NCI-H2107 treated with DMSO at 0.1 percent for 48 hours (cell line): ENCODE results near the gene SLC43A3.
"Not testable (repeated sequence)": the region's sequence is repeated elsewhere in the genome, so short reads cannot be mapped to it uniquely, and the experiment has no call there.

Experiments used
- DNase-seq: peaks from one replicate; lab custom pipeline; 2025; ENCODE audit not compliant: unreplicated experiment; lab: John Stamatoyannopoulos, UW

SLC43A3 gene

DNA sequence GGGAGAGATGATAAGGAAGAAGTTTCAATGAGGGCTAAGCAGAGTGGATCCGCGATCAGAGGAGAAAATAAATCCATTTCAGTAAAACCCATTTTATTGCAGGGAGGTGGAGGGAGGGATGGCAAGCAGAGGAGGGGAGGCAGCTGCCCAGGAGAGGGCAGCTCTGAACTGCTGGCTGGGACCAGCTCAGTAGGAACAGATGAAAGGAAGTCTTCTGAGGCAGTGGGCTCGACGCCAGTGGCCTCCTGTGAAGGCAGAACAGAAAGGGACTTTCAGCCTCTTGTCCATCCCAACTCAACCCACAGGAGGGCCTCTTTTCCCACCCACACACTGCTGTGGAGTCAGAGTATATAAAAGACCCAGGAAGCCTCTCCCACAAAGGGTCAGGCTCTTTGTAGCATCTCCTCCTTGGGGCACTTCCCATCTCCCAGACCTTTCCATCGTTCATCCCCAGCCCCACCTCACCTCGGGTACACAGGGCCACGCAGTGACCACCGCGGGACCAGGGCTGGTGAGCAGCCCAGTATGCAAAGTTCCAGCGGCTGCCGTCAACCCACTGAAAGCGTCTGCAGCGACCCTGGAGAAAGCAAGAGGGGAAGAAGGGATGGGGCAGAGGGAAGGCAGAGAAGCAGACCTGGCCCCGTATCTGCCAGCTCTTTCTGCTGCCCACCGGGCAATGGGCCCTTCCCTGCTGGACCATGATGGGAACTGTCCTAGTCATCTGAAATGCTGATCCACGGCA is 39.5 kb downstream of the SLC43A3 start:
- DNase-seq, result no peak

DNA sequence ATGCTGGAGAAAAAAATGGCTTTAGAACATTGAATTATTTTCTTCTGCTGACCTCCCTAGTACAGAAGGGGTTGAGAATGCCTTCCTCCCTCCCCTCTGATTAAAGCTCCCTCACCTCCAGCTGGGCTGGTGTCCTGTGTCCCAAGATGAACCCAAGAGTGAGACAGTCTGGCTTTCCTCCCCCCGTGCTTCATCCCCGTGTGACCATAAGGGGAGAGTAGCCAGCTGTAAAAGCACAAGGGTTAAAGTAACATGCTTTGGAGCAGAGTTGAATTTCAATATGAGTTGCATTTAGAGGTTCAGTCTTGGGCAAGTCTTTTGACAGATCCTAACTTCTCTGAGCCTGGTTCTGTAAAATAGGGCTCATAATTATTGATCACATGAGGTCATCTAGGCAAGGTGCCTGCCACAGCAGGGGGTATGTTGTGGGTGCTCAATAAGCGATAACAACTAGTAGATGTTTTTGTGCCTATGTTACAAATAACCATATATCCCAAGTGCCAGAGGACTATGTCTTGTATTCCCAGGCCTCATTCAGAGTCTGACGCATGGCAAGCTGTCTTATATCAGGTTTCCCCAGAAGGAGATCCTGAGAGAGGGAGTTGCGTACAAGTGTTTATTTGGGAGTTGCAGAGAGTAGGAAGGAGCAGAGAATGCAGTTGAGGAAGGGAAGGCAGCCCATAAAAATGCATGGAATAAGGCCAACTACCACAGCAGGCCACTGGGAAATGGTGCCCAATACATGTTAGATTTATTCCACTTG is 40.6 kb downstream of the SLC43A3 start:
- no peak for DNase-seq

DNA sequence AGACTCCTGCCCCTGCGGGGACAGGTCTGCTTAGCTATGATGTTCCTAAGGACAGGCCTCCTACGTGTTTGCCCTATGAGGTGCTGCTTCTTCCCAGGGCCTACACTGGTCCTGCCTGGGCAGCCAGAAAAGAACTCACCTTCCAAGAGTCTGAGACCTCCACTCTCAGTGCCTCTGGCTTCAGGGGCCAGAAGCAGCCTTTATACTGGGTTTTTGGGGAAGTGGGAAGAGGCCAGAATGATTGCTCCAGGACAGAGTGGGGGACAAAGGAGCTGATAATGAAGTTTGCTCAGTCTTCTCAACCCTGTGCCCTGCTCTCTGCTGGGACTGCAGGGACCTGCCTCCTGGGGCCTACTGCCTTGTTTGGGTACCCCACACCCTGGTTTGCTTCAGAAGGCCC is 45.9 kb downstream of the SLC43A3 start, which contains the start of gene PRG3:
PRG3 (minus strand) TSS at position 176 of the 400 bp plus-strand sequence. CDS start 442 bp downstream, outside the sequence.
- no peak for DNase-seq

DNA sequence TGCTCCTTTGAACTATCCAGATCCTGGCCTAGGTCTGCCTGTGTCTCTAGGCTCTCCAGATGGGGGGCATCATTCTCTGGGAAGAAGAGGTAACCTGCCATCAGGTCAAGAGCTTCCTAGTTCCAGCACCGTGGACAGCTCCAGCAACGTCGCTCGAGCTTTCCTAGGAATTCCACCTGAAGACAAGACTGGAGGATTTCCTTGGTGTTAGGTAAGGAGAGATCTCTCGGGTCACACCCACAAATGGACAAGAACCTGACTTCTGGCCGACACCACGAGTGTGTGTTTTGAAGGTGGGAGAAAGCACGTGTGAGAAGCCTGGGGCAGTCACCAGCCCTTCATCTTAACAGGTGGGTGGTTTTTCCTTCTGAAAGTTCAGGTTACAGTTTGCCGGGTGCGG is 47.2 kb downstream of the SLC43A3 start:
- DNase-seq, result no peak

DNA sequence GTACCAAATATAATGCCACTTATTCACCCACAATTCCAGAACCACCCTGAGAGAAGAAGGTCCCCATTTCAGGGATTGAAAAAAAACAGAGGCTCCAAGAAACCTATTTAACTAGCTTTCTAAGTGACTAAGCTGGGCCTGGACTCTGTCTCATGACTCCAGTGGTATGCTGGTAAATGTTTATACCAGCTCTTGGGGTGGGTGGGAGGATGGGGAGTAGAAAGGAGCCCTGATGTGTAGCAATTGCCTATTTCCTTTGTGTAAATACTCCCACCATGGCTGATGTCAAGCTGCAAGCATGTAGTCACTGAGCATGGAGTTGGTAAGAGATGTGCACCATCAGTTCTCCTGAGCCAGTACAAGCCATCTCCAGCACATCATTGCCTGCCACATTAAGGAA is 48.7 kb downstream of the SLC43A3 start:
- no peak for DNase-seq

DNA sequence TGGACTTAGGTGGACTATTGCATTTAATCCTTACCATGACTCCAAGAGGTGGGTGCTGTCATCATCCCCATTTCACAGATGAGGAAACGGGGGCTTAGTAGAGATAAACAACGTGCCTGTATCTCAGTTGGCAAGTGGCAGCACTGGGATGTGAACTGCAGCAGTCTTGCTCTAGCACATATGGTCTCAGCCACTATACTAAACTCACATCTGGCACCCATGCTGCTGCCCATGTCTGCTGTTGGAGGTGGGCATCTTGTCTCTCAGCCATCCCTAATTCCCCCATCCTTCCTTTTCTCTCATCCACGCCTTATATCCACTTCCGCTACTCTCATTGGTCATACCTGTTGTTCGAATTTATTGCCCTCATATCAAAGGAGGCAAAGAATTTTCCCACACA is 49.8 kb downstream of the SLC43A3 start:
- no peak for DNase-seq

DNA sequence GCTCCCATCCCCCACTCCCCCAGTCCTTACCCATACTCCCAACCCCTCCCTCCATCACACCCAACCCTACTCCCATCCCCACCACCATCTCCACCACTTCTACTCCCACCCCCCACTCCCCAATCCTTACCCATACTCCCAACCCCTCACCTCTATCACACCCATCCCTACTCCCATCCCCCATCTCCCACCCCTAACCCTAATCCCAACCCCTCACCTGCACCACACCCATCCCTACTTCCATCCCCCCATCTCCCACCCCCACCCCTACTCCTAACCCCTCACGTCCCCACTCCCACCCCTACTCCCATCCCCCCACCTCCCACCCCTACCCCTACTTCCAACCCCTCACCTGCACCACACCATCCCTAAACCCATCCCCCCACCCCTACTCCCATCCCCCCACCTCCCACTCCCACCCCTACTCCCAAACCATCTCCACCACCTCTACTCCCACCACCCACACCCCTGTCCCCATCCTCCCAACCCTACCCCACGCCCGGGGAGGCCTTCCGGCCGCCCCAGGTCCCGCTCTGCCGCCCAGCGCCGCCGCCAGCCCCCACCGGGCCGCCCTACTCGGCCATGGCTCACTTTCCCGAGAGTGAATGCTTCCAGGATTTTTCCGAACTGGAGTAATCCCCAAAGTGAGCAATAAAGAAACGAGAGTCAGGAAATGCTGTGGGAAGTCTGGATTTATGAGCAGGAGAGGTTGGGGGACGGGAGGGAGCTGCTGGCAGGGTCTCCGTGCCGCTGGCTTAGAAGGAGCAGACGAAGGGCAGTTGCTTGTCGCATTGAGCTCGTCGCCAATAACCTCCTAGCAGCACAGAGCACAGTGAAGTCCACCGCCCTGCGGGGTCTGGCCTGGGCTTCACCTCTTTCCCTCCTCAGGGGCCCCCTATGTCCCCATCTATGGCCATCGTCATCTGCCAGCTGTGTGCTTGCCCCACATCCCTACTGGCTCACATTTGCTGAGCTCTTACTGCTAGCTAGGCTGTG is 50.5 kb downstream of the SLC43A3 start:
- no peak for DNase-seq

DNA sequence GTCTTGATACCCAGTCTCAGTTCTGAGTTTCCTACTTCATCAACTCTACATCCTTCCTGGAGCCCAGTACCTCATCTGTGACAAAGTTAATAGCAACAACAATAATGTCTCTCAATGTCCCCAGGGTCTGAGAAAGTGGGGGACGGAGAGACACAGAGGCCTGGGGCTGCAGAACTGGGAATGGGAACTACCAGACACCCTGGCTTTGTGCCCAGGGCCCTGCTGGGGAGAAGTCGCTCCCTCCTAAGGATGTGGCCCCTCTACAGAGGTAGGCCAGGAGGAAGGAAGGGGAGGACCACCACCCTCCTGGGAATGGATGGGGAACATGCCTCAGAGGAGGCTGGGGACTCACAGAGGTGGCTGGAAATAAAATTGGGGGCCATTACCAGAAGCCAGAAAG is 51.4 kb downstream of the SLC43A3 start:
- no peak for DNase-seq

DNA sequence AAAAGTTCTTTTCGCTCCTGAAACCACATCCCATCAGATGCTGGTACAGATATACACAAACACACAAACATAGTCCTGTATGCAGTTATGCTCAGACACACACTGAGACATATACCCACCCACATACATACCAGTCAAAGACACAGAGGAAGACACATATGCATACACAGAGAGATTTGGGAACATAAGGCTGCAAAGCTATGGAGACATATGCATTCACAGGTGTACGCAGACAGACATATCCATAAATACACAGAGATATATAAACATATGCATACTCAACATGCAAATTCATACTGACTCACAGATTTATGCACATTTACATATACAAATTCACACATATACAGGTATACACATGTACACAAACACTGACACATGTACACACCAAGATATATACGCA is 52.0 kb downstream of the SLC43A3 start:
- no peak for DNase-seq

DNA sequence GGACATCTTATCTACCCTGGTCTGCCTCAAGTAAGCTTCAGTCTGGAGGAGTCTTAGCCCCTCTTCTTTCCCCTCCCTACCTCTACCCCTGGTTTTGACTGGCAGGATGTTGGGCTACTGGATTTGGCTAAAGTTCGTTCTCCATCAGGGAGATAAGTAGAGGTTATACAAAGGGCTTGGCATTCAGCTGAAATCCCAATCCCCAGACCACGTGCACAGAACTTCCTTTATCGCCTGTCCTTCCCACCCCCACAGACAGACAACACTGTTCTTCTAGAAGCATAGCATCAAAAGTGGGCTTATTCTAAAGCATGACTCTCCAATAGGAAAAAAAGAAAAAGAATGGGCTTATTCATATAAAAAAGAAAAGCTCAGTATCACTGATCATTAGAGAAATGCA is 53.8 kb downstream of the SLC43A3 start:
- DNase-seq, result no peak

DNA sequence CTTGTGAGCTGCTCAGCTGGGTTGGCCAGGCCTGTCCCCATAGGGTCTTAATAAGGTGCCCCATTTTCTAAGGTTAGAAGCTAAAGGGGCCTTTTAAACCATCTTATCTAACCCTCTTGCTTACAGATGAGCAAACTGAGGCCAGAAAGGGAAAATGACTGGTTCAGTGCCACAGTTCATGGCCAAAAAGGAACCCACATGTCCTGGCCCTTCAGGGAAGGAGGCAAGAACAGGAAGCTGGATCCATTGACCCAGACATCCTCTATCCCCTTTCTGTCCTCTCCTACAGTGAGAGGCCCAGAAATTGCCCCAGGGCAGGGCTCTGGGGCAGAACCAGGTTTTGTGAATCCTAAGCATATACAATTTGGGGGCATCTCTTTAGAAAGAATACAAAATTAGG is 56.0 kb downstream of the SLC43A3 start:
- DNase-seq, result no peak

DNA sequence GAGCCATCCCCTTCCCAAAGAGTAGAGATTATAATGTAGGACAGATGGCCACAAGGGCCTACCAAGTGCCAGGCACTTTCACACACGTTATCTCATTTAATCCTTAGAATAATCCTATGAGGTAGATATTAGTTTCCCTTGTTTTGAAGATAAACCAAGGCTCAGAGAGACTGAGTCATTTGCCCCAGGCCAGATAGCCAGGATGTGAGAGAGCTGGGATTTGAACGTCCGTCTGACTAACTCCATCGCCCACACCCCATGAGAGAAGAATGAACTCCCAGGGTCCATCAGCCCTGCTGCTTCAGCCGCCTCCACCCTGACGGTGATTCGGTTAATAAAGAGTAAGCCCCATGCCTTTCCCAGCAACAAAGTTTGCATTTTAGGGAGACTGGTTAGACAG is 56.7 kb downstream of the SLC43A3 start:
- DNase-seq, result no peak

DNA sequence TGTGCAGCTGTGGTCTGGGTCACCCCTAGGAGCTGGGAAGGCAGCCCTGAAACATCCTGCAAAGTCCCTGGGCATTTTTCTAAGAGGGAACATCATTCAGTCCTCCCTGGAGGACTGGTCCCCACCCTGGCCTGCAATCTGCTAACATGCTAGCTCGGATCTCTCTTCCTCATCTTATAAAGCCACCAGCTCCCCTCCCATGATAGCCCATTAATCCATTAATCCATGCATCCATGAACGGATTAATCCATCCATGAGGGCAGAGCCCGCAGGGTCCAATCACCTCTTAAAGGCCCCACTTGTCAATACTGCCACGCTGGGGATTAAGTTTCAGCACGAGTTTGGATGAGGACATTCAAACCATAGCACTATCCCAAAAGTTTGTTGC is 58.1 kb downstream of the SLC43A3 start:
- no peak for DNase-seq

DNA sequence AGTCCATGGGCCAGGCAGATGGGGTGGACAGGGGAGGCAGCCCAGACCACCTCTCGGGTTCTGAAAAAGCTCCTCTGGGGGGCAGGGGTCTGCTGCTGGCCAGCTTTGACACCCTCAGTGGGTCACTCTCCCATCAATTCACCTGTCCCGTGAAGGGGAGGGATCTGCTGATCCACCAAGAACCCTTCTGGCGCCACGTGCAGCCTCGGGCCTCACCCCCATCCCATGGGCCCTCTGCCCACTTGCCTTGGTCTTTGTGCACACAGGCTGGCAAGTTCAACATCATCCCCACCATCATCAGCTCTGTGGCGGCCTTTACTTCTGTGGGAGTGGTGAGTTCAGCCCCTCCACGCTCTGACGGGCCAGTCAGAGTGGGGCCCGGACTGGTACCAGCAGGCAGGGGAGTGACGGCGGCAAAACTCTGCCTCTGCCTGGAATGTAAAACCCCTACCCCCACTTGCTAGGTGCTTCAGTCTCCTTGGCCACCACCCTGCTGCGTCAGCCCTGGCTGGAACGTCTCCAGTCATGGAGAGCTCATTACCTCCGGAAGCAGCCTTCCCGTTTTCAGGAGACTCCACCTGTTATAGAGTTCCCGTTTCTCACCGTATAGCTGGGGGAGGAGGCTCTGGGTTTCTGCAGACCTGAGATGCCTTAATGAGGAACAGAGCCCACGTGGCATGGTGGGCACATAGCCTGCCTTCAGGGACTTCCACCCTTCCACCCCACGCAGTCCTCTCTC is 58.6 kb downstream of the SLC43A3 start:
- no peak for DNase-seq

DNA sequence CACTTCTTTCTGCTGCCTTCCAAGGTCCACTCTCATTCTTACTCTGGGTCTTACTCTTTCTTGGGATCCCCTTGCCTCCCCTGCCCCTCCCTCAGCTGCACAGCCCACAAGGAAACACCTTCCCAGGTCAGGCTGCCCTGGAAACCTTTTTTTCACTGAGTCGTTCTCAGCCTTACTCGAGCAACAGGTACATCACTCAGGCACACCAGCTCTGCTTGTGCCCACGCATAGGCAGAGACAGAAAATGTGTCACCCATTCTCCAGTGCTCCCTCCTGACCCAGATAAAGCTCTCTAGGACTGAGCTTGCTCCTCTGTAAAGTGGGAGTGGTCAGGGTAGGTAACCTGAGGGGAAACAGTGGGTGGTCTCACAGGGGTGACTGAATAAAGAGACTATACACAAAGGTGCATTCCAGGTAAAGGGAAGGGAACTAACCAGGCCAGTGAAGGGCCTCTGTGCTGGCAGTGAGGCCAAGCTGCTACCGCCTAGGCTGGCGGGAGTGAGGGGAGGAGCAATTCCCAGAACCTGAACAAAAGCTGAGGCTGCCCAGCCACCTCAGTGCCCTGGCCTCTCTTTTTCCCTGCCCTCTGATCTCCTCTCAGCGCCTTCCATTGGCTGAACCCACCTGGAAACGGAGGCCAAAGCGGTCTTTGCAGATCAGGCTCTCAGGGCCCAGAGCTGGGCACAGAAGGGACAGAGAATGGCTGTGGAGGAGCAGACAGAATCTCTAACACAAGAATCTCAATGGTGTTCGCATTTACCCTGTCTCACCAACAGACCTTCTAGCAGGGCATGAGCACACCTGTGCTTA is 61.9 kb downstream of the SLC43A3 start:
- DNase-seq, result no peak

DNA sequence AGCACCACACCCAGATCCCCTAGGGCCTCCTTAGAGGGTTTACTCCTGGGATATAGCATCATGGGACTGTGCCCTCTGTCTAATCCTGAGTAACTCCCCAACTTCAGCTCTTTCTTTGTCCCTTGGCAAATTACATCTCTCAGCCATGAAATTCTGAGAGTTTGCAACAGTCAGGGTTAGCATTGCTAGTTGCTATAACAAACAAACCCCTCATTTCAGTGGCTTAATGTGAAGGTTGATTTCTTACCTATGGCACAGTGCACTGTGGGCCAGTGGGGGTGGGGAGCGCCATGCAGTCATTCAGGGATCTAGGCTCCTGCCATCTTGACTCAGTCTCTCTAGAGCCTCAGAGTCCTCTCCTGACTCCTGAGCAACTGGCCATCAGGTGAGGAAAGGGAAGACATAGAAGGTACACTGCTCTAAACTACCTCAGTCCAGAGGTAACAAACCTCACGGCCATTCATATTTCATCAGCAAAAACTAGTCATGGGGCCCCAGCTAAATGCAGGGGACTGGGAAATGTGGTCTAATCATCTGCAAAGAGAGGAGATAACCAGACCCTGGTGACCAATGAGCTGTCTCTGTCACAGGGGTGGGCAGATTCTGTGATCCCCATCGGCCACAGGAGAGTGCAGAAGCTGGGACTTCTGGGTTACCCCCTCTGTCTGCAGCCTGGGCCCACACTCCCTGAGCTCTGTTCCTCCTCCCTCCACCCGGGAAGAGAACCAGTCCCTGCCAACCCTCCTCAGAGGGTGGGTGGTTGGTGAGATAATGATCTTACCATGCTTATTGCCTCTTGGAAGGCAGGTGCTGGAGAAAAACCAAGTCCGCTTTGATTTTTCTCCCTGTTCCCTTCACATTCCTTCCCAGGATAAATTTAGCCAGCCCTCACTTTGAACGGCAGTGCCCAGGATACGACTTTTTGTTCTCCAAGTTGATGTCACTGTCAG is 63.5 kb downstream of the SLC43A3 start:
- no peak for DNase-seq

DNA sequence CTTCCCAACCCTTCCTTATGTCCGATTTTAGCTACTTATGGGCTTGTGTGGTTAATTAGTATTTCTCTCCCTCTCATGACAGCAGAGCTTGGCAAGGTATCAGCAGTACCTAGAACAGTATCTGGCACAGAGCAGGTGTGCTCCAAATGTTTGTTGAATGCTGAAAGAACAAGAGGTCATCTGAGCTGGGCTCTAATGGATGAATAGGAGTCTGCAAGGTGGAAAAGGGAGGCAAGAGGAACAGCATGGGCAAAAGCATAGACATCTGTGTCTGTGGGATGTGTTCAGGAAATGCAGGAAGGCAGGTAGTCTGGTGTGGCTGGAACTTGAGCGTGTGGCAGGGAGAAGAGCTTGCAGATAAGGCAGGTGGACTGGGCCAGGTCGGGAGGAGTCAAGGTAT is 65.0 kb downstream of the SLC43A3 start:
- no peak for DNase-seq

DNA sequence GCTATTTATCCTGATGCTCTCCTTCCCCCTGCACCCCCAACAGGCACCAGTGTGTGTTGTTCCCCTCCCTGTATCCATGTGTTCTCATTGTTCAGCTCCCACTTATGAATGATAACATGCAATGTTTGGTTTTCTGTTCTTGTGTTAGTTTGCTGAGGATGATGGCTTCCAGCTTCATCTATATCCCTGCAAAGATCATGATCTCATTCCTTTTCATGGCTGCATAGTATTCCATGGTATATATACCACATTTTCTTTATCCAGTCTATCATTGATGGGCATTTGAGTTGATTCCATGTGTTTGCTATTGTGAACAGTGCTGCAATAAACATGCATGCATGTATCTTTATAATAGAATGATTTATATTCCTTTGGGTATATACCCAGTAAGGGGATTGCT is 65.5 kb downstream of the SLC43A3 start:
- not testable (repeated sequence) for DNase-seq

DNA sequence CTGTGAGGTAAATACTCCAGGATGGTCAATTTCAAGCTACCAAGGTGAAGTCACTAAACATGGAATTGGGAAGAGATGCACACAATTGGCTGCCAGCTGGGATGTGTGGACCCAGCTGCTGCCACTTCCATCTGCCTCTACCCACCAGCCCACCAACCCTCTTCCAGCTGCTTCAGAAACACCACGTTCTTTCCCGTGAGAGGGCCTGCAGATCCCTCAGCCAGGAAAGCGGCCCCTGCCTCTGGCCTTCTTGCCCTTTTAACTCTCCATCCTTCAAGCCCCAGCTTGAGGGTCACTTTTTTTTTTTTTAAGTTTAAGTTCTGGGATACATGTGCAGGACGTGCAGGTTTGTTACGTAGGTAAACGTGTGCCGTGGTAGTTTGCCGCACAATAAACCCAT is 65.9 kb downstream of the SLC43A3 start:
- no peak for DNase-seq
